Osteocyte (in vitro differentiated cells): ENCODE data around the gene FTO. TPM values are rescaled to one million over a fixed set of nuclear protein-coding genes. Genes with fewer than 3 reads are reported as not detected.

Source experiments
- DNase-seq: peaks from one replicate; pipeline ENCODE4 v3.0.0; 2021; ENCODE audit warnings: mixed read lengths; ENCODE audit not compliant: unreplicated experiment; ENCODE audit errors: extremely low spot score
- H3K27ac Mint-ChIP-seq: one replicate; pipeline ENCODE4 v1.8.0; 2021; ENCODE audit warnings: mild to moderate bottlenecking, mixed read lengths; ENCODE audit not compliant: unreplicated experiment
- H3K27me3 Mint-ChIP-seq: one replicate; pipeline ENCODE4 v1.8.0; 2021; ENCODE audit warnings: mixed read lengths; ENCODE audit not compliant: unreplicated experiment
- H3K36me3 Mint-ChIP-seq: one replicate; pipeline ENCODE4 v1.8.0; 2021; ENCODE audit warnings: mixed read lengths; ENCODE audit not compliant: unreplicated experiment
- H3K4me1 Mint-ChIP-seq: one replicate; pipeline ENCODE4 v1.8.0; 2021; ENCODE audit warnings: mixed read lengths; ENCODE audit not compliant: unreplicated experiment
- H3K4me3 Mint-ChIP-seq: one replicate; pipeline ENCODE4 v1.8.0; 2021; ENCODE audit warnings: mild to moderate bottlenecking, moderate library complexity, mixed read lengths; ENCODE audit not compliant: unreplicated experiment
- H3K9me3 Mint-ChIP-seq: one replicate; pipeline ENCODE4 v1.8.0; 2021; ENCODE audit warnings: mixed read lengths; ENCODE audit not compliant: unreplicated experiment
- total RNA-seq: library from RNA; stranded (reverse); gene quantifications from 2 replicates; pipeline ENCODE4 v1.2.1, GENCODE V29; 2021
- TF ChIP-seq, protein P1 (sequence below): fragments of 200-600 bp; sonication (generic); IDR thresholded peaks from 2 replicates; pipeline ENCODE4 v1.5.0; 2021; ENCODE audit warnings: antibody characterized with exemption, mild to moderate bottlenecking, moderate library complexity

The FTO gene
- total RNA-seq, 1 donor from 2014 or later = 108 TPM

- Mint-ChIP-seq H3K36me3 (peaks cover 18% of the 10 kb centered on the region), H3K9me3 (no peaks in the 10 kb centered on the region), H3K4me3 (no peak overlapping the region), H3K27ac (no peak overlapping the region), H3K27me3 (no peaks in the 10 kb centered on the region), H3K4me1 (peaks cover 1% of the 10 kb centered on the region)
- TF ChIP-seq, protein P1, sequence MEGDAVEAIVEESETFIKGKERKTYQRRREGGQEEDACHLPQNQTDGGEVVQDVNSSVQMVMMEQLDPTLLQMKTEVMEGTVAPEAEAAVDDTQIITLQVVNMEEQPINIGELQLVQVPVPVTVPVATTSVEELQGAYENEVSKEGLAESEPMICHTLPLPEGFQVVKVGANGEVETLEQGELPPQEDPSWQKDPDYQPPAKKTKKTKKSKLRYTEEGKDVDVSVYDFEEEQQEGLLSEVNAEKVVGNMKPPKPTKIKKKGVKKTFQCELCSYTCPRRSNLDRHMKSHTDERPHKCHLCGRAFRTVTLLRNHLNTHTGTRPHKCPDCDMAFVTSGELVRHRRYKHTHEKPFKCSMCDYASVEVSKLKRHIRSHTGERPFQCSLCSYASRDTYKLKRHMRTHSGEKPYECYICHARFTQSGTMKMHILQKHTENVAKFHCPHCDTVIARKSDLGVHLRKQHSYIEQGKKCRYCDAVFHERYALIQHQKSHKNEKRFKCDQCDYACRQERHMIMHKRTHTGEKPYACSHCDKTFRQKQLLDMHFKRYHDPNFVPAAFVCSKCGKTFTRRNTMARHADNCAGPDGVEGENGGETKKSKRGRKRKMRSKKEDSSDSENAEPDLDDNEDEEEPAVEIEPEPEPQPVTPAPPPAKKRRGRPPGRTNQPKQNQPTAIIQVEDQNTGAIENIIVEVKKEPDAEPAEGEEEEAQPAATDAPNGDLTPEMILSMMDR = no peak
- DNase-seq = no peak
These were observed 156.1 kb downstream of the FTO start for GRCh38 chr16:53859995-53860540.

DNA sequence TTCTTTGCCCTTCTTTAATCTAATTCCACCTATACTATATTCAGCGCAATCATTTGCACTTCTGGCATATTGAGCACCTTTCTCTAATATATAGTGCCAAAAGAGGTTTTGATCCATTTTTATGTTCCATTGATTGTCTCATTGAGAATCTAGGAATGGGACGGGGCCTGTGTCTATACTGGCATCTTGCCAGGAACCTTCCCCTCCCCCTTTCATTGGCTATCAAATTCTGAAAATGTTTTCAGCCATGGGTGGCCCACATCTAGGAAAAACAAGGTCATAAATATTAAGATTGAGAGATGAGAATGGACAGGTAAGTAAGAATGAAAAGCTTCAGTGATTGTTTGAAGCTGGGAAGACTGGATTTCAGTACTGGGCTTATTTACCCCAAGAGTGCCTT, 159.9 kb downstream of the FTO start:
- Mint-ChIP-seq H3K27me3 (no peaks in the 10 kb centered on the region), H3K36me3 (peaks cover 43% of the 10 kb centered on the region), H3K9me3 (peaks cover 20% of the 10 kb centered on the region), H3K4me1 (peaks cover 25% of the 10 kb centered on the region), H3K4me3 (no peak overlapping the region), H3K27ac (no peak overlapping the region)
- DNase-seq = no peak
- TF ChIP-seq, protein P1 = no peak

DNA sequence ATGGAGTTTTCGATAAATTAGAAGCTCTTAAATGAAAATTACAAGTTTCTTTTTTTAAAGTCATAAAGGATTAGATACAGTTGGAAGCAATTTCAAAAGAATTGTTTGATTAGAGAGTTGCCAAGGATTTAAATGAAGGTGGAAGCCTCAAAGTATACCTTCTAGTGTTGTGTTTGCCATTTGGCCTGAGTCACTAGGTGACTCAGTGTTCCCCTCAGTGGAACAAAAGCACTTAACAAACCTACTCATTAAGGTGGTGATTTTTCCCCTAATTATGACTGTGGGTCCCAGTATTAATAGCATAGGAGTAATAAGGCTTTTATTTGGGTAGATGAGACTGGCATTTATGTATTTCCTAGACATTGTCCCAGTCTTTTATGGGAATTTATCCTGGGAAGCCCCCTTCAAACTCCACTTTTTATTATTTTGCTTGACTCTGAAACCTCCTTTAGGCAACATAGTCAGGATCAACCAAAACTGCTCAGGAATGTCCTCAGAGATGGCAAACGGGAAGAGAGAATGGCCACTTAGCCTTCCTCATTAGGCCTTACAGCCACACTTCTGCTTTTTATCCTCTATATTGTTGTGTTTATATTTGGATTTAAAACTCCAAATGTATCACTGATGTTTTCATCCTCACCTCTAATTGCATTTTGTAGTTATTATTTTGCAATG, 161.0 kb downstream of the FTO start:
- peaks cover 25% of the 10 kb centered on the region for H3K4me1 Mint-ChIP-seq
- H3K36me3 Mint-ChIP-seq = peaks cover 47% of the 10 kb centered on the region
- no peak overlapping the region for H3K27ac Mint-ChIP-seq
- H3K27me3 Mint-ChIP-seq = no peaks in the 10 kb centered on the region
- DNase-seq = no peak
- peaks cover 27% of the 10 kb centered on the region for H3K9me3 Mint-ChIP-seq
- no peak overlapping the region for H3K4me3 Mint-ChIP-seq
- TF ChIP-seq, protein P1 = no peak

GRCh38 chr16:53865494-53865863, 161.5 kb downstream of the FTO start:
- DNase-seq = no peak
- Mint-ChIP-seq H3K27me3 (no peaks in the 10 kb centered on the region), H3K9me3 (peaks cover 30% of the 10 kb centered on the region), H3K4me3 (no peak overlapping the region), H3K36me3 (peaks cover 46% of the 10 kb centered on the region), H3K4me1 (peaks cover 25% of the 10 kb centered on the region), H3K27ac (peak overlapping the region; percentile 0)
- TF ChIP-seq, protein P1 = no peak

- TF ChIP-seq, protein P1 = no peak
- Mint-ChIP-seq H3K36me3 (peaks cover 55% of the 10 kb centered on the region), H3K27me3 (no peaks in the 10 kb centered on the region), H3K4me1 (peaks cover 25% of the 10 kb centered on the region), H3K4me3 (no peak overlapping the region), H3K27ac (no peak overlapping the region), H3K9me3 (peaks cover 39% of the 10 kb centered on the region)
- DNase-seq = no peak
These were observed 162.6 kb downstream of the FTO start for GRCh38 chr16:53866520-53866919.
